HG02943 (cell line): Measurements from ENCODE around the gene TPO.
"Not testable (repeated sequence)": the region's sequence is repeated elsewhere in the genome, so short reads cannot be mapped to it uniquely, and the experiment has no call there.

Experiments
- ATAC-seq: cut with Tn5 transposase; IDR thresholded peaks from one replicate; pipeline ENCODE4 v1.9.1; 2021; ENCODE audit warnings: mild to moderate bottlenecking, low read depth, moderate library complexity; ENCODE audit not compliant: unreplicated experiment

The TPO gene

DNA sequence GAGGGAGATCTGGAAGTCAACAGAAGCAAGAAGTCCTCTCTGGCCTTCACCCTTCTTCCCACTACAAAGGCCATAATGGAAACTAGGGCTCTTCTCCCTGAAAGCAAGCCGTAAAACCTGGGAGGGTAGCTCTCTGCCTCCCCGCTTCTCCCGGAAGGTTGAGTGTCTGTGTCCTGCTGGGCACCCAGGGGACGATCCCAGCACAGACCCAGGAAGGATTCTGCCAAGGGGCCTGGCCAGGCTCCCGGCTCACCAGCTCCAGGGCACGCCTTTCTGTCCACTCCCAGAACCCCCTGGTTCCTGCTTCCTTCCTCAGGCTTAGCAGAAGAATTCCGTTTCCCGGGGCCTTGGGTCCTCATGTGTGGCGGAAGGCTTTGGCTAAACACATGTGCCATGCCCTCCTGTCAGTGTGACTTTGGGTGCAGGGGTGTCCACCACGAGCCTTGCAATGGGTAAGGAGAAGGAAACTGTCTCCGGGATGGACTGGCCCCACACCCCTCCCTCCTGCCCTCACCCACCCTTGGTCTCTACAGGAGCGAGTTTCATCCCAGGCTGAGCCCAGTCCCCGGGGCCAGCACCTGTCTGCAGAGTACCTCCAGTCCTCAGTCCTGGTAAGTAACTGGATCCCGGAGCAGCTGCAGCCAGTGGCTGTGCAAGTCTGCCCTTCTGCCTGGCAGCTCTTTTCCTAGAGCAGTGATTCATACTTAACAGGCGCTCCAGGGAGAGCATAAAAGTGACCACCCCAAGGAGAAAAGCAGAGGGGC, 135.8 kb downstream of the TPO start:
- no peak for ATAC-seq

DNA sequence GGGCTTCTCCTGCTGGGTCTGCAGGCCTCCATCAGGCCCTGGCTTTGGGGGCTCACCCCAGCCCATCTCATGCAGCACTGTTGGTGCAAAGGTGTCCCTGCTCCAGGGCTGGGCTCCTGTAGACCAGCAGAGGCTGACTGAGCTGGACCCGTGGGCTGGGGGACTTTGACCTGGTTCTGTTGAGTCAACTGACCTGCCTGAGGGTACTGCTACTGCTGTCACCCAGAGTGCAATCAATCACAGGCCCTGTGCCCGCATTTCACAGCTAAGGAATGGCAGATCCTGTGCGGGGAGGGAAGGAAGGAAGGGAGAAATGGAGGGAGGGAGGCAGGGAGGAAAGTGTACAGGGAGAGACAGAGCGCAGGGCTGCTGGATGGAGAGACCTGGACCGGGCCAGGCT, 136.8 kb downstream of the TPO start:
- no peak for ATAC-seq

GRCh38 chr2:1550658-1551316, 137.5 kb downstream of the TPO start:
- ATAC-seq, result peak; percentile 73

DNA sequence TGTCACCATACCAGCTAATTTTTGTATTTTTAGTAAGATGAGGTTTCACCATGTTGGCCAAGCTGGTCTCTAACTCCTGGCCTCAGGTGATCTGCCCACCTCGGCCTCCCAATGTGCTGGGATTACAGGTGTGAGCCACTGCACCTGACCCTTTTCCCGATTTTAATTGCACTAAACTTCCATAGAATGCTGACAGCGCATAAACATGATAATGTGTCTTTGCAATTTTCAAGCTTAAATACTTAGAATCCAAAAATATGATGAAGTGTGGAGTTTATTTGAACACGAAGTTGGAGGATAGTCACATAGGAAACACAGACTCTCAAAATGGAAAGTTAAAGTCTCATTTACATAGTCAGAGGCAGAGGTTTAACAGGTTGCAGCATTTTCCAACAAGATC, 138.6 kb downstream of the TPO start:
- ATAC-seq, result no peak

DNA sequence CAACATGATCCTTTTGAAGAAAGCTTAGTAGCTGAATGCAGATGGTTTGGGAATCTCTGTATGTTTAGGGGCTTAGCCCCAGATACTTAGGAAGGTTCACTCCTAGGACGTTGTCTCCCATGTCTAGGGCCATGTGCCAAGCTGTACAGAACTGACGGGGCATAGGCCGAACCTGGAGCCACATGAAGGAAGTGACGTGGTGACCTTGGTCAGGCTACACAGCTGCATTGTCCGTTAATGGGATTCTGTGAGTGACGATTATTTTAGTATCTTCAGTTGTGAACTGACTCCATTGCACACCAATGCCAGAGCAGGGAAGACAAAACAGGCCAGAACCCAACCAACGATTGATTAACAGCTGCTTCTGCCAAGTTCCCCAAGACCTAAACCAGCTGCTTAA, 139.3 kb downstream of the TPO start:
- no peak for ATAC-seq

- no peak for ATAC-seq
Measured at GRCh38 chr2:1553671-1554295, 140.5 kb downstream of the TPO start.

DNA sequence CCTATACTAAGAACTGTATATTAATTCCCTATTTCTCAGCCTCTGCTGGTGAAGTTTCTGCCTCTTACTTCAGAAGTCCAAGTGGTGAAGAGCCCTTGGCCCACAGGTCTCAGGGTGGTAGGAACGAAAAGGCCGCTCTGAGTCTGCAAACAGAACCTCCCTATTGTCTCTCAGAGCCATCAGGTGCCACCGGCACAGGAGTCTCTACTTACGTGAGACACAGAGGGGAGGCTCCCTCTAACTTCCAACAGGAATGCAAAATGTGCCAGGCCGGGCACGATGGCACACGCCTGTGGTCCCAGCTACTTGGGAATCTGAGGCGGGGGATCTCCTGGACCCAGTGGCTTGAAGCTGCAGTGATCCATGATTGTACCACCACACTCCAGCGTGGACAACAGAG, 143.0 kb downstream of the TPO start:
- ATAC-seq, result no peak

DNA sequence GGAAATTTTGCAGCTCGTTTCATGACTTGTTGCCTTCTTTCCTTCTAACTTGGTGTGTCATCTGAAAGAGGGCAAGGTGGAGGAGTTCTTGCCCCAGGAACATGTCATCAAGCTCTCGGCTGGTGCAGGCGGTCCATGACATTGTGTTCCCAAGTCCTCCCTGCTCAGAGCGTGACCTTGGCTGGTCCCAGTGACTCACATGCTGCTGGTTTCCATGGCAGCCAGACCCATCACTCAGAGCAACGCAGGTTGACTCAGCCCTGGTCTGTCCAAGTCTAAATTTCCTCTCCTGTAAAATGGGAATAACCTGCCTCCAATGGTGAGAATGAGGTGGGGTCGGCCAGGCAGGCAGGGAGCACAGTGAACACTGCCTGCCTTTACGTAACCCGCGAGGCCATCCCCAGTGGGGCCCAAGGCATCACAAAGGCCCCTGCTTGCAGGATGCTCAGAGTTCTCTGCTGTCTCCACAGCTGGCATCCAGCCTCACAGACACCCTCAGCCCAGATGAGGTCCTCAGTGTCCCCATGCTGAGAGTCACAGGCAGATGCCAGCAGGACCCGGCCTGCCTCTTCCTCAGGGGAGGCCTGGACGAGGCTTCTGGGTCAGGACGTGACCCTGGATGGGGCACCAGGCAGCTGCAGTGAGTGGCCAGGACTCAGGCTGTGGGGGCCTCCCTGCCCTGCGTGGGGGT, 143.7 kb downstream of the TPO start:
- no peak for ATAC-seq

DNA sequence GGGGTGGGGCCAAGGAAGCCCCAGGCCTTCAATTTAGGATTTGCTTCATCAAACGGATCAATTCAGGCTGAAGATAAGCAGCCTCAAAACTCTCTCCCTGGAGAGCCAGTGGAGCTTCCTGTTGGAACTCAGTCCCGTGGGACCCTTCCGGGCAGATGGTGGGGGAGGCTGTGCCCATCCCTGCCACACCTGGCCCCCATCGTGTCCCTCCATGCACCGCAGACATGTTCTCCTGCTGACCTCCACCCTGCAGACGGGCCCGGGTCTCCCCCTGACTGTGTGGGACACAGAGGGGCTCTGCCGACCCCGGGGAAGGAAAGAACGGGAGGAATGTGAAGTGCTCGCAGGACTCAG, 144.2 kb downstream of the TPO start:
- ATAC-seq, result no peak

DNA sequence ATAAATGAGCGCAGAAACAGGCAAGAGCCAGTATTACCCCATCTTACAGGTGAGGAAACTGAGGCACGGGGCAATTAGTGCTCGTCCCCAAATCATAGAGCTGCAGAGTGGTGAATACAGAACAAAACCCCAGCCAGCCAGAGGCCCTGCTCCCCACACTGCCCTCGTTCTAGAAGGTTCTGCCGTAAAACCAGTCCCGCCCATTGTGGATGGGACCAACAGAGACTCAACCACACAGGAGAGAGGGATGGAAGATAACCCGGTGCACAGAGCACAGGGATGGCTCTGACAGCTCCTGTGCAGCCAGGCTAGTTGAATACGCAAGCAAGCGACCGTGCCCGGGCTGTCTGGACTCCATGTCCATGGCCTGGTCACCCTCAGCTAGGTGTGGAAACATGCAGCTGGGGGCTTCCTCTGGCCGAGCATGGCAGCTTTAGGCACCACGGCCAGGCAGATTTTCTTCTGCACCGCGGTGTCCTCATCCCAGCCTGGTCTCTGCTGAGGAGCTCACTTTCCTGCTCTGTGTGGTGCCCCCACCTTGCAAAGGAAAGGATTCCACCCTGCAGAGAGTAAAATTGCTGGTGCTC, 146.4 kb downstream of the TPO start:
- no peak for ATAC-seq

GRCh38 chr2:1561259-1561658, 148.0 kb downstream of the TPO start:
- no peak for ATAC-seq

DNA sequence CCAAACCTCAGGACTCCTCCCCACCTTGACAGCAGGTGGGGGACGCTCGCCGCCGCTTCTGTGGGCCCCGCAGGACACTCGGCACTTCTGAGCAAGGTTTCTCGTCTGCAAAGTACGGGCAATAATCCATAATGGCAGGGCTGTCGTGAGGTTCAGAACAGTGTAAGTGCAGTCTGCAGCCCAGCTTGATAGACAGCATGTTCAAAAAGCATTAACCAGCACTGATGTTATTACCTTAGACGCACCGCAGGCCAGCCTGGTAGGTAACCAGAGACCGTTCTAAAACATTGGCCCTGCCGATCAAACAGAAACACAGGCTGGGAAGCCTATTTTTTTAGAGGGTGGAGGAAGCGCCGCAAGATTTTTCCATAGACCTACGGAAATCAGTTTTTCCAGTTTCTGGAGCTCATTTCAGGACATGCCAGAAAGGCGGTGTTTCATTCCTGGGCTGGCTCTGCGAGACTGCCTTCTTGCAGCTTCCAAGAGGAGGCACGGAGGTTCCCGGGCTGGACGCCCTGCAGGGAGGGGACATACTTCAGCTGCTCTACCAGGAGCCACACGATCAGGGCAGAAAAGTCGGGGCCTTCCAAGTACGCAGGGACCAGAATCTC, 148.7 kb downstream of the TPO start:
- ATAC-seq, result no peak

GRCh38 chr2:1563084-1563857, 150.0 kb downstream of the TPO start:
- ATAC-seq, result no peak

DNA sequence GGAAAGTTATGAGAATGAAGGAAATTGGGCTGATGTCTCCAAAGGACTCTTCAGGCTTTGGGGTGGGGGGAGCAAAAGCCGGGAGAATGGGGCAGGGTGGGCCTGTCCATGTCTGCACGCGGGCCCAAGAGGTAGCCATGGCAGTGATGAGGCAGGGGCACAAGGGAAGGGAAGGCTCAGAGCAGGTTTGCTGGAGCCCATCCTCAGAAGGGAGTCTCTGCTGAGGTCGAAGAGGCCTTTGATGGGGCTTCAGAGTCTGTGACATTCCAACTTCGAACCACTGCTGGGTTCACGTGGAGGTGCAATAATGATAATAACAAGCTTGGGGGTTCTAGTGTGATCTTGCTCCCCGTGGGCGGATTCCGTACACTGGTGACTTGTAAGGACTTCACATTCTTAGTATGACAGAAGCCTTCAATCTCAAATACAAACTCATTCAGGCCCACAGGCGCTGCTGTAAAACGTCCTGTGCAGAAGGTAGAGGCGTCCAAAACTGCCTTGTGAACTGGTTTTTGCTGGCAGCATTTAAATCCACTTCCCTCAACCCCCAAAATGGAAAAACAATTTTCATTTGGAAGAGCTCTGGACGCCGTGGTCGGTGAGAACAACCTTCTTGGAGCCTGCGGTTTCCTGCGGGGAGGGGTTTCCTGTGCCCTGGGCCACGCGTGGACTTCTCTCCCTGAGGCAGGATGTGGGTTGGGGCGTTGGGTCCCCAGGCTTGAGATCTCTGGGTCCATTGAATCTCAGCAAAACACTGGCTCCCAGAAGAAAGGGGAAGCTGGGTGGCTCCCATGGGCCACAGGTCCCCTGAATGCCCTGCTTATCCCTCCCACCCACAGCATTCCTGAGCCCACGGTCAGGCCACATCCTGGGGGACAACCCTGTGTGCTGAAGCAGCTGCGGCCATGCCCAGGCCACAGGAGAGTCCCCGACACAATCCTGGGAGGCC, 151.0 kb downstream of the TPO start:
- no peak for ATAC-seq

GRCh38 chr2:1567556-1568344, 154.5 kb downstream of the TPO start:
- ATAC-seq, result no peak

DNA sequence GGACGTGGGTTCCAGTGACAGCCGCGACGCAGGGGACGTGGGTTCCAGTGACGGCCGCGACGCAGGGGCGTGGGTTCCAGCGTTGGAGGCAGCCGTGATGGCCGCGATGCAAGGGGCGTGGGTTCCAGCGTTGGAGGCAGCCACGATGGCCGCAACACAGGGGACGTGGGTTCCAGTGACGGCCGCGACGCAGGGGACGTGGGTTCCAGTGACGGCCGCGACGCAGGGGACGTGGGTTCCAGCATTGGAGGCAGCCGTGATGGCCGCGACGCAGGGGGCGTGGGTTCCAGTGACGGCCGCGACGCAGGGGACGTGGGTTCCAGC, 155.0 kb downstream of the TPO start:
- ATAC-seq, result not testable (repeated sequence)

- no peak for ATAC-seq
Measured at GRCh38 chr2:1569879-1570450, 156.7 kb downstream of the TPO start.
